ENCODE data around the gene RABGAP1. TPM values are rescaled to one million over a fixed set of nuclear protein-coding genes. Genes with fewer than 3 reads are reported as not detected.

Gene RABGAP1
- total RNA-seq, 2 experiments from 2014 or later: 19.7 to 21.3 TPM

GRCh38 chr9:123063177-123063598 is 122.4 kb downstream of the RABGAP1 start:
- intact Hi-C loops (cut with micrococcal nuclease): no loop called here
- H3K9me3 Mint-ChIP-seq: no peaks in the 10 kb centered on the region
- H3K36me3 Mint-ChIP-seq (ENCODE audit: low read depth): peaks cover 8% of the 10 kb centered on the region
- H3K4me3 Mint-ChIP-seq: no peak overlapping the region
- H3K27ac Mint-ChIP-seq: no peak overlapping the region
- H3K27me3 Mint-ChIP-seq (ENCODE audit: low read depth): no peaks in the 10 kb centered on the region
- H3K4me1 Mint-ChIP-seq (ENCODE audit: low read depth): no peaks in the 10 kb centered on the region
- CTCF ChIA-PET: no interaction called here
- DNase-seq: no peak

- CTCF ChIA-PET: no interaction called here
- Mint-ChIP-seq H3K4me3 (no peak overlapping the region), H3K36me3 (ENCODE audit: low read depth) (peaks cover 8% of the 10 kb centered on the region), H3K27ac (no peak overlapping the region), H3K9me3 (no peaks in the 10 kb centered on the region), H3K4me1 (ENCODE audit: low read depth) (peaks cover under 1% of the 10 kb centered on the region), H3K27me3 (ENCODE audit: low read depth) (no peaks in the 10 kb centered on the region)
- no peak for DNase-seq
- intact Hi-C loops (cut with micrococcal nuclease): no loop called here
Observed at GRCh38 chr9:123063896-123064295, 123.1 kb downstream of the RABGAP1 start.

GRCh38 chr9:123064716-123065115 is 123.9 kb downstream of the RABGAP1 start:
- H3K27me3 Mint-ChIP-seq (ENCODE audit: low read depth): no peaks in the 10 kb centered on the region
- H3K9me3 Mint-ChIP-seq: no peaks in the 10 kb centered on the region
- no peak overlapping the region for H3K4me3 Mint-ChIP-seq
- intact Hi-C loops (cut with micrococcal nuclease): no loop called here
- no peak for DNase-seq
- H3K27ac Mint-ChIP-seq: no peak overlapping the region
- H3K4me1 Mint-ChIP-seq (ENCODE audit: low read depth): peaks cover 1% of the 10 kb centered on the region
- CTCF ChIA-PET: no interaction called here
- peaks cover 8% of the 10 kb centered on the region for H3K36me3 Mint-ChIP-seq (ENCODE audit: low read depth)

- CTCF ChIA-PET: no interaction called here
- no peak overlapping the region for H3K27ac Mint-ChIP-seq
- H3K9me3 Mint-ChIP-seq: no peaks in the 10 kb centered on the region
- no peaks in the 10 kb centered on the region for H3K27me3 Mint-ChIP-seq (ENCODE audit: low read depth)
- H3K4me3 Mint-ChIP-seq: no peak overlapping the region
- intact Hi-C loops (cut with micrococcal nuclease): no loop called here
- DNase-seq: no peak
- H3K36me3 Mint-ChIP-seq (ENCODE audit: low read depth): peaks cover 9% of the 10 kb centered on the region
- H3K4me1 Mint-ChIP-seq (ENCODE audit: low read depth): peaks cover 3% of the 10 kb centered on the region
Observed at GRCh38 chr9:123065196-123065595, 124.4 kb downstream of the RABGAP1 start.

- no peak for DNase-seq
- Mint-ChIP-seq H3K36me3 (ENCODE audit: low read depth) (peaks cover 15% of the 10 kb centered on the region), H3K4me1 (ENCODE audit: low read depth) (peaks cover 4% of the 10 kb centered on the region), H3K9me3 (no peaks in the 10 kb centered on the region), H3K27ac (no peak overlapping the region), H3K27me3 (ENCODE audit: low read depth) (no peaks in the 10 kb centered on the region), H3K4me3 (no peak overlapping the region)
- CTCF ChIA-PET: no interaction called here
- intact Hi-C loops (cut with micrococcal nuclease): no loop called here
Observed at GRCh38 chr9:123067136-123067535, 126.3 kb downstream of the RABGAP1 start.

GRCh38 chr9:123069010-123069481 is 128.2 kb downstream of the RABGAP1 start:
- CTCF ChIA-PET: interaction anchor here (1.2 kb wide), 1 partner anchor 12 kb away, joined by 3 read pairs; no protein-coding TSS in a partner anchor
- Mint-ChIP-seq H3K9me3 (no peaks in the 10 kb centered on the region), H3K4me3 (no peak overlapping the region), H3K4me1 (ENCODE audit: low read depth) (peaks cover 4% of the 10 kb centered on the region), H3K36me3 (ENCODE audit: low read depth) (peaks cover 15% of the 10 kb centered on the region), H3K27me3 (ENCODE audit: low read depth) (no peaks in the 10 kb centered on the region), H3K27ac (no peak overlapping the region)
- intact Hi-C loops (cut with micrococcal nuclease): no loop called here
- no peak for DNase-seq

GRCh38 chr9:123070198-123070597 is 129.4 kb downstream of the RABGAP1 start:
- CTCF ChIA-PET: no interaction called here
- Mint-ChIP-seq H3K27ac (no peak overlapping the region), H3K27me3 (ENCODE audit: low read depth) (no peaks in the 10 kb centered on the region)

GRCh38 chr9:123072407-123072995 is 131.7 kb downstream of the RABGAP1 start:
- CTCF ChIA-PET: interaction anchor here (1.1 kb wide), 1 partner anchor 277 kb away, joined by 3 read pairs; no protein-coding TSS in a partner anchor
- Mint-ChIP-seq H3K4me1 (ENCODE audit: low read depth) (peaks cover 4% of the 10 kb centered on the region), H3K27ac (no peak overlapping the region), H3K4me3 (no peak overlapping the region), H3K9me3 (no peaks in the 10 kb centered on the region), H3K27me3 (ENCODE audit: low read depth) (no peaks in the 10 kb centered on the region), H3K36me3 (ENCODE audit: low read depth) (peaks cover 10% of the 10 kb centered on the region)
- DNase-seq: no peak
- intact Hi-C loops (cut with micrococcal nuclease): no loop called here

More at GRCh38 chr9:123070198-123070597, 129.4 kb downstream of the RABGAP1 start:
- H3K4me1 Mint-ChIP-seq (ENCODE audit: low read depth): peaks cover 4% of the 10 kb centered on the region
- intact Hi-C loops (cut with micrococcal nuclease): no loop called here
- DNase-seq: peak; percentile 11
- H3K4me3 Mint-ChIP-seq: no peak overlapping the region
- no peaks in the 10 kb centered on the region for H3K9me3 Mint-ChIP-seq
- peaks cover 15% of the 10 kb centered on the region for H3K36me3 Mint-ChIP-seq (ENCODE audit: low read depth)

DNA sequence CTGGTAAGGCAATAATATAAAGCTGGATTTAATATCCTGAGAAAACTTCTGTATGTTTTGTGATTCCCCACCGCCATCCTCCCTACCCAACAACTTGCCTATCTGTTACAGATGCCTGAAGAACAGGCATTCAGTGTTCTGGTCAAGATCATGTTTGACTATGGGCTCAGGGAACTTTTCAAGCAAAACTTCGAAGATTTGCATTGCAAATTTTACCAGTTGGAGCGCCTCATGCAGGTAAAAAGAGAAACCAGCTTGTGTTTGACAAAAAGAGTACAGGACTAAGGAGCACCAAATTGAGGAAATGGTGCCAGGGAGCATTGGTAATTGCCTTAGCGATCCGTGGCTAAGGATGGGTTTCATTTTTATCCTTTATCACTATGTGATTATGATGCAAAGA is 132.6 kb downstream of the RABGAP1 start:
- intact Hi-C loops (cut with micrococcal nuclease): no loop called here
- Mint-ChIP-seq H3K9me3 (no peaks in the 10 kb centered on the region), H3K27ac (no peak overlapping the region), H3K27me3 (ENCODE audit: low read depth) (no peaks in the 10 kb centered on the region), H3K4me3 (no peak overlapping the region), H3K4me1 (ENCODE audit: low read depth) (peaks cover 4% of the 10 kb centered on the region), H3K36me3 (ENCODE audit: low read depth) (peaks cover 10% of the 10 kb centered on the region)
- no peak for DNase-seq
- CTCF ChIA-PET: no interaction called here

DNA sequence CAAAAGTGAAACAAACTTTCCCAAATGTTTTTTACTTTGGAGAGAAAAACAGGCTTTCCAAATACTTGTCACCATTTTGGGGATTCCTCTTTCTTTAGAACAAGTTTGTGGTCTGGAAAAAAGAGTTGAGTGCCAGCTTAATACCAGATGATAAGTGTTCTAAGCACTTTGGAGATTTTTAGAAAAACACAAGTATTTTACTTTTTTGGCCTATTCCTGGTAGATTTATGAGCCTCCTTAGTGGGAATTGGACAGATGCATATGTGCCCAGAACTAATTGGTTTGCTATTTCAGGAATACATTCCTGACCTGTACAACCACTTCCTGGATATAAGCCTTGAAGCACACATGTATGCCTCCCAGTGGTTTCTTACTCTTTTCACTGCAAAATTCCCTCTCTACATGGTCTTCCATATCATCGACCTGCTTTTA is 133.2 kb downstream of the RABGAP1 start:
- Mint-ChIP-seq H3K27ac (no peak overlapping the region), H3K27me3 (ENCODE audit: low read depth) (no peaks in the 10 kb centered on the region), H3K4me3 (no peak overlapping the region), H3K4me1 (ENCODE audit: low read depth) (peaks cover 3% of the 10 kb centered on the region), H3K9me3 (no peaks in the 10 kb centered on the region), H3K36me3 (ENCODE audit: low read depth) (peaks cover 14% of the 10 kb centered on the region)
- intact Hi-C loops (cut with micrococcal nuclease): no loop called here
- CTCF ChIA-PET: no interaction called here
- no peak for DNase-seq

- H3K36me3 Mint-ChIP-seq (ENCODE audit: low read depth): peaks cover 14% of the 10 kb centered on the region
- no peak overlapping the region for H3K27ac Mint-ChIP-seq
- intact Hi-C loops (cut with micrococcal nuclease): no loop called here
- H3K4me3 Mint-ChIP-seq: no peak overlapping the region
- no peaks in the 10 kb centered on the region for H3K27me3 Mint-ChIP-seq (ENCODE audit: low read depth)
- H3K9me3 Mint-ChIP-seq: no peaks in the 10 kb centered on the region
- H3K4me1 Mint-ChIP-seq (ENCODE audit: low read depth): peaks cover 3% of the 10 kb centered on the region
- no peak for DNase-seq
- CTCF ChIA-PET: no interaction called here
Observed at GRCh38 chr9:123074628-123075027, 133.8 kb downstream of the RABGAP1 start.

GRCh38 chr9:123080444-123080843 is 139.6 kb downstream of the RABGAP1 start:
- H3K27ac Mint-ChIP-seq: no peak overlapping the region
- CTCF ChIA-PET: interaction anchor here (1.0 to 4.2 kb wide), 4 partner anchors 10 to 609 kb away, joined by 3 to 35 read pairs (median 6); no protein-coding TSS in a partner anchor
- no peaks in the 10 kb centered on the region for H3K4me1 Mint-ChIP-seq (ENCODE audit: low read depth)
- H3K27me3 Mint-ChIP-seq (ENCODE audit: low read depth): no peaks in the 10 kb centered on the region
- DNase-seq: no peak
- H3K9me3 Mint-ChIP-seq: no peaks in the 10 kb centered on the region
- intact Hi-C loops (cut with micrococcal nuclease): no loop called here
- no peak overlapping the region for H3K4me3 Mint-ChIP-seq
- peaks cover 9% of the 10 kb centered on the region for H3K36me3 Mint-ChIP-seq (ENCODE audit: low read depth)

DNA sequence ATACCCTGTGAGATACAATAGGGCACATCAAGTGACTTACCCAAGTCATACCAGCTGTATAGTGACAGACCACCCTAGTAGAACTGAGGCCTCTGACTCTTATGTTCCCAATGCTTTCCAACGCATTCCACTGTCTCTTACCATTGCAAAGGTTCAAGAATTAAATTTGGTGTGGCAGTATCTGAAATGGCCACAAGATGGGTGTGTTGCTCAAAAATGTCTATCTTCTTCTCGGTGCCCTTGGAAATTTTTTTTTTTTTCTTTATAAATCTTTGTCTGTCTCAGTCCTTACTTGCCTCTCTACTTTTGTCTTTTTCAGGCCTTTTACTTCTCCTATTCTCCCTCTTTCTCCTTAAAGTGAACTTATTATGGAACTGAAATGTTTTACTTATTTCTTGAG is 141.0 kb downstream of the RABGAP1 start:
- peak; percentile 34 for DNase-seq
- no peak overlapping the region for H3K27ac Mint-ChIP-seq
- H3K4me3 Mint-ChIP-seq: no peak overlapping the region
- no peaks in the 10 kb centered on the region for H3K4me1 Mint-ChIP-seq (ENCODE audit: low read depth)
- no peaks in the 10 kb centered on the region for H3K27me3 Mint-ChIP-seq (ENCODE audit: low read depth)
- H3K36me3 Mint-ChIP-seq (ENCODE audit: low read depth): peaks cover 9% of the 10 kb centered on the region
- intact Hi-C loops (cut with micrococcal nuclease): loop anchor here (1.0 kb wide), 2 partner anchors 143 to 268 kb away; no protein-coding TSS in a partner anchor
- CTCF ChIA-PET: interaction anchor here (0.6 to 4.2 kb wide), 6 partner anchors 91 to 278 kb away, joined by 3 to 35 read pairs (median 3); no protein-coding TSS in a partner anchor
- no peaks in the 10 kb centered on the region for H3K9me3 Mint-ChIP-seq

Measured in activated naive CD4-positive, alpha-beta T cell treated with anti-CD3 and anti-CD28 coated beads for 36 hours (primary cell).